ENCODE data around the gene SYDE1. TPM values are rescaled to one million over a fixed set of nuclear protein-coding genes. Genes with fewer than 3 reads are reported as not detected.

SYDE1 gene
- total and polyA plus RNA-seq, 4 donors, result 0.72 to 4.2 (median 3.7) TPM

- 97% methylated on average over 20 of the region's 20 CpGs for WGBS
- no peak overlapping the region for H3K9ac ChIP-seq (ENCODE audit: low read depth in 1 of 2, low read length in 2 of 2)
- no peak for TF ChIP-seq ZBTB33 (IDR thresholded peaks at IDR 0.05)
- H3K9me3 ChIP-seq (ENCODE audit: control insufficient read depth in 4 of 4, low read length in 3 of 4), result no peaks in the 10 kb centered on the region
- H3K4me1 ChIP-seq (ENCODE audit: control insufficient read depth in 4 of 4, insufficient read depth in 4 of 4, low read length in 3 of 4), result peaks cover 2 to 9% (median 6%) of the 10 kb centered on the region in 4 donors
- no peak for DNase-seq (ENCODE audit: low spot score)
- H3K36me3 ChIP-seq (ENCODE audit: control insufficient read depth in 4 of 4, insufficient read depth in 3 of 4, low read depth in 1 of 4, low read length in 3 of 4), result peaks cover 31 to 74% (median 42%) of the 10 kb centered on the region in 4 donors
- H3K27me3 ChIP-seq (ENCODE audit: control insufficient read depth in 4 of 4, insufficient read depth in 4 of 4, low read length in 3 of 4), result no peaks in the 10 kb centered on the region
- H3K27ac ChIP-seq (ENCODE audit: low read depth in 1 of 2, low read length in 2 of 2), result no peak overlapping the region
- no peak overlapping the region for H3K4me3 ChIP-seq (ENCODE audit: low read depth in 1 of 3, low read length in 3 of 3)
Observed at GRCh38 chr19:15118789-15119494, 11.7 kb downstream of the SYDE1 start.

- 96% methylated on average over 14 of the region's 14 CpGs for WGBS
- DNase-seq (ENCODE audit: low spot score), result no peak
- TF ChIP-seq RAD21 (IDR thresholded peaks at IDR 0.05) (no peak), FOXA2 (IDR thresholded peaks at IDR 0.05) (no peak), CTCF (IDR thresholded peaks at IDR 0.05; ENCODE audit: low read depth, low read length, missing input control) (no peak), HNF4A (conservative IDR thresholded peaks at IDR 0.05) (no peak), ATF3 (IDR thresholded peaks at IDR 0.05) (no peak), SP1 (IDR thresholded peaks at IDR 0.05) (no peak), ZBTB33 (IDR thresholded peaks at IDR 0.05) (no peak)
- no peak overlapping the region for H3K27ac ChIP-seq (ENCODE audit: low read depth in 1 of 2, low read length in 2 of 2)
- no peaks in the 10 kb centered on the region for H3K9me3 ChIP-seq (ENCODE audit: control insufficient read depth in 4 of 4, low read length in 3 of 4)
- H3K36me3 ChIP-seq (ENCODE audit: control insufficient read depth in 4 of 4, insufficient read depth in 3 of 4, low read depth in 1 of 4, low read length in 3 of 4), result peaks cover 31 to 66% (median 39%) of the 10 kb centered on the region in 4 donors
- H3K27me3 ChIP-seq (ENCODE audit: control insufficient read depth in 4 of 4, insufficient read depth in 4 of 4, low read length in 3 of 4), result no peaks in the 10 kb centered on the region
- no peak overlapping the region for H3K4me3 ChIP-seq (ENCODE audit: low read depth in 1 of 3, low read length in 3 of 3)
- H3K9ac ChIP-seq (ENCODE audit: low read depth in 1 of 2, low read length in 2 of 2), result no peak overlapping the region
- H3K4me1 ChIP-seq (ENCODE audit: control insufficient read depth in 4 of 4, insufficient read depth in 4 of 4, low read length in 3 of 4), result peaks cover 2 to 21% (median 12%) of the 10 kb centered on the region in 4 donors
Observed at GRCh38 chr19:15120135-15121026, 13.2 kb downstream of the SYDE1 start.
